OCI-LY1 (cell line): ENCODE results near the gene RECK.

Source experiments
- H2AFZ ChIP-seq: fragments of 200-600 bp; sonication (generic), shearing (Covaris generic); 2 replicates; pipeline ENCODE4 v1.6.0; 2014; ENCODE audit warnings: antibody characterized with exemption, mild to moderate bottlenecking, low read length
- H3F3A ChIP-seq: fragments of 200-600 bp; sonication (generic), shearing (Covaris generic); 2 replicates; pipeline ENCODE4 v1.6.0; 2014; ENCODE audit warnings: mild to moderate bottlenecking, antibody characterized with exemption, low read length, moderate library complexity; ENCODE audit not compliant: insufficient read depth
- H3K27ac ChIP-seq: fragments of 200-600 bp; sonication (generic); 2 replicates; pipeline ENCODE4 v1.5.1; 2014; ENCODE audit warnings: low read length, mixed run types, mild to moderate bottlenecking, low read depth; ENCODE audit not compliant: poor library complexity, severe bottlenecking
- H3K27me3 ChIP-seq: fragments of 200-600 bp; sonication (generic); 2 replicates; pipeline ENCODE4 v1.6.0; 2014; ENCODE audit warnings: antibody characterized with exemption, mild to moderate bottlenecking, low read length, moderate library complexity; ENCODE audit not compliant: insufficient read depth
- H3K36me3 ChIP-seq: fragments of 200-600 bp; sonication (generic); 2 replicates; pipeline ENCODE4 v1.6.1; 2014; ENCODE audit warnings: mild to moderate bottlenecking, antibody characterized with exemption, low read length, moderate library complexity, mixed read lengths; ENCODE audit not compliant: insufficient read depth
- H3K4me1 ChIP-seq: fragments of 200-600 bp; sonication (generic); 2 replicates; pipeline ENCODE4 v1.5.1; 2014; ENCODE audit warnings: mild to moderate bottlenecking, low read length, moderate library complexity; ENCODE audit not compliant: insufficient read depth, severe bottlenecking
- H3K4me2 ChIP-seq: fragments of 200-600 bp; sonication (generic), shearing (Covaris generic); 2 replicates; pipeline ENCODE4 v1.6.1; 2014; ENCODE audit warnings: low read length
- H3K4me3 ChIP-seq: fragments of 200-600 bp; sonication (generic); 2 replicates; pipeline ENCODE4 v1.5.1; 2014; ENCODE audit warnings: low read length, low read depth, mild to moderate bottlenecking, mixed read lengths; ENCODE audit not compliant: poor library complexity, severe bottlenecking
- H3K79me2 ChIP-seq: fragments of 200-600 bp; shearing (Covaris generic); 2 replicates; pipeline ENCODE4 v1.6.1; 2016; ENCODE audit warnings: mixed run types, low read length, mixed read lengths; ENCODE audit not compliant: insufficient read depth
- H3K9ac ChIP-seq: fragments of 200-600 bp; sonication (generic), shearing (Covaris generic); 2 replicates; pipeline ENCODE4 v1.6.1; 2014; ENCODE audit warnings: mild to moderate bottlenecking, low read length, mixed read lengths
- H3K9me2 ChIP-seq: fragments of 200-600 bp; sonication (generic), shearing (Covaris generic); 2 replicates; pipeline ENCODE4 v1.6.1; 2014; ENCODE audit warnings: low read depth, mild to moderate bottlenecking, low read length, mixed read lengths
- H3K9me3 ChIP-seq: fragments of 200-600 bp; shearing (Covaris generic); 2 replicates; pipeline ENCODE4 v1.6.1; 2014; ENCODE audit warnings: low read length, mixed read lengths
- H4K20me1 ChIP-seq: fragments of 200-600 bp; sonication (generic), shearing (Covaris generic); 2 replicates; pipeline ENCODE4 v1.6.0; 2016; ENCODE audit warnings: mild to moderate bottlenecking, low read length; ENCODE audit not compliant: insufficient read depth
- CTCF ChIP-seq: fragments of 200-600 bp; sonication (generic), shearing (Covaris generic); IDR thresholded peaks from 2 replicates; pipeline ENCODE4 v1.5.1; 2017; ENCODE audit warnings: mild to moderate bottlenecking, antibody characterized with exemption, low read length, moderate library complexity, mixed read lengths
- EZH2 ChIP-seq: fragments of 200-600 bp; sonication (generic), shearing (Covaris generic); IDR thresholded peaks from 2 replicates; pipeline ENCODE4 v1.8.0; 2017; ENCODE audit warnings: borderline replicate concordance, mixed run types, mild to moderate bottlenecking, antibody characterized with exemption, low read length, moderate library complexity, mixed read lengths

RECK gene

GRCh38 chr9:36093384-36093783, 56.7 kb downstream of the RECK start:
- H4K20me1 ChIP-seq: no peaks in the 10 kb centered on the region
- H3K9me2 ChIP-seq: no peaks in the 10 kb centered on the region
- no peaks in the 10 kb centered on the region for H3K4me1 ChIP-seq
- no peak overlapping the region for H2AFZ ChIP-seq
- no peaks in the 10 kb centered on the region for H3F3A ChIP-seq
- H3K4me3 ChIP-seq: no peak overlapping the region
- H3K9me3 ChIP-seq: no peaks in the 10 kb centered on the region
- TF ChIP-seq CTCF: no peak
- no peak for TF ChIP-seq EZH2
- no peaks in the 10 kb centered on the region for H3K79me2 ChIP-seq
- no peaks in the 10 kb centered on the region for H3K36me3 ChIP-seq
- no peaks in the 10 kb centered on the region for H3K27me3 ChIP-seq
- no peak overlapping the region for H3K9ac ChIP-seq
- no peak overlapping the region for H3K27ac ChIP-seq
- no peak overlapping the region for H3K4me2 ChIP-seq

- no peaks in the 10 kb centered on the region for H3K36me3 ChIP-seq
- no peak overlapping the region for H3K9ac ChIP-seq
- H3K27ac ChIP-seq: no peak overlapping the region
- H3K27me3 ChIP-seq: no peaks in the 10 kb centered on the region
- H4K20me1 ChIP-seq: no peaks in the 10 kb centered on the region
- no peaks in the 10 kb centered on the region for H3K79me2 ChIP-seq
- no peak overlapping the region for H2AFZ ChIP-seq
- H3K4me3 ChIP-seq: no peak overlapping the region
- H3K4me2 ChIP-seq: no peak overlapping the region
- no peak for TF ChIP-seq EZH2
- TF ChIP-seq CTCF: no peak
- no peaks in the 10 kb centered on the region for H3K9me2 ChIP-seq
- no peaks in the 10 kb centered on the region for H3K9me3 ChIP-seq
- no peaks in the 10 kb centered on the region for H3F3A ChIP-seq
- no peaks in the 10 kb centered on the region for H3K4me1 ChIP-seq
These were observed 63.0 kb downstream of the RECK start for GRCh38 chr9:36099718-36100117.

- H3K9me2 ChIP-seq: no peaks in the 10 kb centered on the region
- no peak overlapping the region for H3K4me3 ChIP-seq
- no peak overlapping the region for H2AFZ ChIP-seq
- H3K27ac ChIP-seq: no peak overlapping the region
- no peak overlapping the region for H3K4me2 ChIP-seq
- no peaks in the 10 kb centered on the region for H3K9me3 ChIP-seq
- H3K4me1 ChIP-seq: no peaks in the 10 kb centered on the region
- H3K79me2 ChIP-seq: no peaks in the 10 kb centered on the region
- no peak for TF ChIP-seq CTCF
- TF ChIP-seq EZH2: no peak
- H4K20me1 ChIP-seq: no peaks in the 10 kb centered on the region
- H3K36me3 ChIP-seq: no peaks in the 10 kb centered on the region
- no peak overlapping the region for H3K9ac ChIP-seq
- no peaks in the 10 kb centered on the region for H3F3A ChIP-seq
- H3K27me3 ChIP-seq: no peaks in the 10 kb centered on the region
These were observed 63.8 kb downstream of the RECK start for GRCh38 chr9:36100532-36100931.
